SHP77 (cell line): ENCODE measurements around the gene DCUN1D2.

ENCODE experiments used
- DNase-seq, 2 experiments: peaks; one replicate each; lab custom pipeline; 2025; lab: John Stamatoyannopoulos, UW

Gene DCUN1D2

DNA sequence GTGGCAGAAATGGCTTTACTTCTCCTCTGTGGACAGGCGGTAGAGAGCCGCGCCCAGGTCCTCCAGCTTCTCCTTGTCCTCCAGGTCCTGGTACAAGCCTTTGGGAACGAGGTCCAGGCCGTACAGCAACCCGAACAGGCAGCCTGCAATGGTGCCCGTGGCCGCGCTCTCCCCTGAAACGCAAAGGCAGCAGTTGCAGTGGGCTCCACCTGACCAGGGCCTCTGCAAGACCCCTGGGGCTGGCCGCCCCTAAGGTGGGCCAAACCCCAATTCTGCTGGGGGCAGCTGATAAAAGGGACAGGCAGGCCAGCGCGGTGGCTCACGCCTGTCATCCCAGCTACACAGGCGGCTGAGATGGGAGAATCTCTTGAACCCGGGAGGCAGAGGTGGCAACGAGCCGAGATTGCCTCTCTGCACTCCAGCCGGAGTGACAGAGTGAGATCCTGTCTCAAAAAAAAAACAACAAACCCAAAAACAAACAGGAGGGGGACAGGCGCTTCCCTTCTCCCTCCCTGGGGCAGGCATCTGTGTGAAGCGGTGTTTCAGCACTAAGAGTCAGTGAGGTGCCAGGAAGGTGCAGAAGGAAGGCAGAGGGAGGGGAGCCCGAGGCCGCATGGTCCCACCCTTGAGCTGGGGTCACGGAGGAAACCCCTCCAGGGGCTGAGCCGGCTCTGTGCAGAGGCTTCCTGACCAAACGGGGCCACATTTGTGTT is 67.5 kb downstream of the DCUN1D2 start:
- DNase-seq: no peak

DNA sequence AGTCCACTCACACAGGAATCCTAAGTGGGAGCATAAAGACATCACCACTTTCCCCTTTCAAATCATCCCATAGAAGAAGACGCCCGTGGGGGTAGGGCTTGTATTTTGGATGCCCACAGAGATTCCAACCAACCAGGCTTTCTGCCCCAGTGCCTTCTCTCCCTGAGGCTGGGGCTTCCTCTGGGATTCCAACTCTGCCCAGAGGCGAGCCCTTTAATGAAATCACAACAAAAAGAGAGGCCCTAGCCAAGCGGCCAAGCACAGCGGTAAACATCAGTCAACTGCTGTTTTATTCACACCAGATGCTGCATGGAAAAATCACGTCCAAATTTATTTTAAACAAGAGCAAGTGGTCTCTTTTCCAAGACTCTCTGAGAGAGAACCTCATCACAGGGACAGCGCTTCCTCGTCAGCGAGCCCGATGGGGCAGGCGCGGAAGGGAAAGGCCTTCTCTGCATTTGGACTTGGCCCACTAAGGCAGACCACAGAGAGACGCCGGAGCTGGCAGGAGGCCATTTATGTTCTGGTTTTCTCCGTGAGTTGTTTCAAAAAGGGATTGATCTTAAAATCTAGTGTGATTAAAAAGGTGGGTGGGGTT is 68.7 kb downstream of the DCUN1D2 start:
- no peak for DNase-seq

DNA sequence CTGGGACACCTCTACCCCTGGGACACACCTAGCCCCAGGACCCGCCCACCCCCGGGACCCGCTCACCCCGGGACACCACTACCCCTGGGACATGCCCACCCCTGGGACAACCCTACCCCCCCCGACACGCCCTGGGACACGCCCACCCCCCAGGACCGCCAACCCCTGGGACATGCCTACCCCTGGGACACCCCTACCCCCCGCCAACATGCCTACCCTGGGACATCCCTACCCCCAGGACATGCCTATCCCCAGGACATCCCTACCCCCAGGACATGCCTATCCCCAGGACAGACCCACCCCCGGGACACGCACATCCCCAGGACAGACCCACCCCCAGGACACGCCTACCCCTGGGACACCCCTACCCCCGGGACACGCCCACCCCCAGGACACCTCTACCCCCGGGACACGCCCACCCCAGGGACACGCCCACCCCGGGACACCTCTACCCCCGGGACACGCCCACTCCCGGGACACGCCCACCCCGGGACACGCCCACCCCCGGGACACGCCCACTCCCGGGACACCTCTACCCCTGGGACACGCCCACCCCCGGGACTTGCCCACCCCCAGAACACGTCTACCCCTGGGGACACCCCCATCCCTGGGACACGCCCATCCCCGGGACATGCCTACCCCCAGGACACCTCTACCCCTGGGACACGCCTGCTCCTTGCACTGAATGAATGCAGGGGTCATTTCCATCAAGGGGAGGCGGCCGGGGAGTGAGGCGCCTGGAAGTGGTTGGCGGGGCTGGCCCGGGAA is 69.5 kb downstream of the DCUN1D2 start:
- DNase-seq: no peak

DNA sequence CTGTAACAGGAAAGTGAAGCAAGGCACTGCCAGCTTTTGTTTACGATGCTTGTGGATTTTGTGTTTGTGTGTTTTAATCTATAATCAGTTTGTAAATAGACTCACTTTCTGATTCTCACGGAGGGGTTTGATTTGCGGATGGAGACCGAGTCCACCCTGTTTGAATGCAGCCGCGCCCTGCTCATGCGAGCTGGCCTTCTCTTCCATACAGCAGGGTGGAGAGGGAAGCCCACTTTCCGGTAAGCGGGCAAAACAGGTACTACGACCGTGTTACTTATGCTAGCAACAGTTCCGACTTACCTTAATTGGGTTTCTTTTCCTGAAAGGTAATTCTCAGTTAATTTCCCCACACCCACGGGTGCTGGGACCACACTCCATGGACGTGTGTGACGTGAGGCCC is 70.3 kb downstream of the DCUN1D2 start:
- DNase-seq: no peak

DNA sequence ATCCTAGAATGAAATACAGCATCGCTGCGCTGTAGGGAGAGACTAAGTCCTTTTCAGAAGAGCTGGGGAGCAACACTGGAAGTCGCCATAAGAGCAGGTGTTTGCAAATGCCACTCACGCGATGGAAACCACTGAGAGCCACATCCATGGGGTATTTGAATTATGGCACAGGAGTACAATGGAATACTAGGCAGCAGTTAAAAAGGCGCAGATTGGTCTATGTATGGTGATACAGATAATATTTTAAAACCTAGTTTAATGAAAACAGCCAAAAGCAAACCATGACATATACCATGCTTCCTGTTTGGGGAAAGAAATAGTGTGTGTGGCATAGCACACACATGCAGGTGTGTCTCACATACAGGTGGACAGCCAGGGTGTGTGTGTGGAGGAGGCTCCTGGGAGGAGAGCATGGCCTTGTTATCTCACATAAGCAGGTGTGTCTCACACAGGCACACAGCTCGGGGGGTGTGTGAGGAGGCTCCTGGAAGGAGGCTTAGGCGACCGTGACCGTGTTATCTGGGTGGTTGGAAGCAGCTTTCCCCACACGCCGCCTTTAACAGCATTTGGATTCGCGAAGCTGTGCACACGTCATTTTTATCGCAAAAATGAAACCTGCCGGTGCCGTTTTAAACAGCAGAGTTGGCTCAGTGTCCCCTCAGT is 70.8 kb downstream of the DCUN1D2 start:
- DNase-seq: no peak

DNA sequence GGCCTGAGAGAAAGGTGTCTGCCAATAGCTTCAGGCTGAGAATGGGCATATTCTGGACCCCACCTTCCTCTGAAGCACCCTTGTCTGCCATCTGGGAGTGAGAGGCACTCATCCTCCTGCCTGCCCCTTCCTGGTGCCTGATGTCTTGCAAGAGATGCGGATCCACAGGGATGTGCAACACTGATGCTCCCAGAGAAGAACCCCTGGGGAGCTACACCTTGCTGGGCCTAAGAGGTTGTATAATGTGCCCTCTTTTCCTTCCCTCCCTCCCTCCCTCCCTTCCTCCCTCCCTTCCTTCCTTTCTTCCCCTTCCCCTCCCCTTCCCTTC is 71.8 kb downstream of the DCUN1D2 start:
- DNase-seq: no peak

DNA sequence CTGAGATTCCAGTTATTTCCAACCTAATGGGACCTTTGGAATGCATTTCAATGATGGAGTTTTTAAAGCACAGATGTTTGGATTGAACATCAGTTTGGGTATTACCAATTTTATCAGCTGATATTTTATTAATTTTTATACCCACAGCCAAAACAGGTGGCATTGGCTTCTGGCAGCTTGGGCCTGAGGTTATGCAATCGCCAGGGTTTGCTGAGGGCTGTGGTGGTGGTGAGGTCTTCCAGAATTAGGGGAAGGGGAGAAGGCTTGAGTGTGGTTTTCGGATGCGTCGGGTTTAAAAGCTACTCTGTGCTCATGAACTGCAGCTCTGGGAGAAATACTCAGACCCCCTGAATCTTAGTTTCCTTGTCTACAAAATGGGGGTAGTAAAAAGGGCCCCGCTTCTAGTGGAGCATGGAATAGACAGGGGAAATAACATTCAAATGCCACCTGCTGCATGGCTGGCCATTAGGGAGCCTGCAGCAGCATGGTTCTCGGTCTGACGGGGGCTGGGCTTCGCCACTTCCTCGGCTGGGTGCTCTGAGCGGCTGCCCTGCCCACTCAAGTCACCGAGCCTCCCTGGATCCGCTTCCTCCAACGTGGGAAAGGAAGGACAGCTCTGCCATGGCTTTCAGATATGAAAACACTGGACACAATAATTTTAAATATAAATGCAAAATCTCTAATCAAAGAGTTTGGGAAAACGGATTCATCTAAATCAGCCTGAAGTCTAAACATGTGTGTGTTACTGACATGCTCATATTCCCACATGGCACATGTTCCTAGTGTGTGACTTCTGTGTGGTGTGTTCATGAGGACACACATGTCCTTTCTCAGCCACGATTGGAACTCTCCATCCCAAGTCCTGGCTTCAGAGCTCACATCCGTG is 72.4 kb downstream of the DCUN1D2 start:
- DNase-seq: no peak

DNA sequence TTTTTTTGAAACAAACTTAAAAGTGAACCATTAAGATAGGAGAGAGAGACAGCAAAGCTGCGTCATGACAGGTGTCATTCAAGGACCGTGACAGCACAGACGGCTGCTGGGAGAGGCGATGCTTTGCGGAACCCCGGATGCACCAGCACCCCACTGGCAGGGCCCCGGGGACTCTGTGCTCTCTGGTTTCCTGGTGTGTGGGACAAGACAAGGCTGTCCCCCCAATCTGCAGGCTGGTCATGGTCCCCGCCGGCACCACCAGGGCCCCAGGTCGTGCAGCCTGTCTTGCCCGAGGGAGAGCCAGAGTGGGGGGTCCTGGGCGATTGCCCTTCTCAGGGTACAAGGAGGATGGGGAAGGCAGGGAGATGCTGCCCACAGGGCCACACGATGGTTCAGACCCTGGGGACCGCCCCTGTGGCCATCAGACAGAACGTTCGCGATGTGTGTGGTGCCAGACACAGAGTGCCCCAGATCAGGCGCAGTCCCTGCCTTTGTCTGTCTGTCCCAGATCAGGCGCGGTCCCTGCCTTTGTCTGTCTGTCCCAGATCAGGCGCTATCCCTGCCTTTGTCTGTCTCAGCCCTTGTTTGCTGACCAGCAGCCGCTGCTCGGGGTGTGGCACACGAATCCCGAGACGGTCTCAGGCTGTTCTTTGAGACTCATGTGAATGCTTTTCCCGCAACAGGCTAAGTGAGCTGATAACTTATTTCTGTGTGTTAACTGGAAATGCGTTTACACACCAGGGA is 73.3 kb downstream of the DCUN1D2 start:
- no peak for DNase-seq

DNA sequence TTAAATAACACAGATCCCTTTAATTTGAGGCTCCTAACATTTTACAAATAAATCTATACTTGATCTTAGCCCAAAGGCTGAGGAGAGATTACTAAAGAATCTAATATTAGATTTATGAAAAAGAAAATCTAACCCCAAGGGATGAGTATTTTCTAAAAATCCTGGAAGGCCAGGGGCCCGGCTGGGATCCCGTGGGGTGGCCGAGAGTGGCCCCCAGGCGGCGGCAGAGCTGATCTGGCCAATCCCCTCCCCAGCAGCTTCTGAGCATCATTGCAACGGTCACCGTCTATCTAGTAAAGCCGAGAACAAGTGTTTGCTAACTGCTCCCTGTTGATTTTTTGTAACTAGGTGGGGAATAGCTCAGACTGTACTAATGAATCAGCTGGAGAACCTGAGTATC is 74.7 kb downstream of the DCUN1D2 start:
- no peak for DNase-seq

DNA sequence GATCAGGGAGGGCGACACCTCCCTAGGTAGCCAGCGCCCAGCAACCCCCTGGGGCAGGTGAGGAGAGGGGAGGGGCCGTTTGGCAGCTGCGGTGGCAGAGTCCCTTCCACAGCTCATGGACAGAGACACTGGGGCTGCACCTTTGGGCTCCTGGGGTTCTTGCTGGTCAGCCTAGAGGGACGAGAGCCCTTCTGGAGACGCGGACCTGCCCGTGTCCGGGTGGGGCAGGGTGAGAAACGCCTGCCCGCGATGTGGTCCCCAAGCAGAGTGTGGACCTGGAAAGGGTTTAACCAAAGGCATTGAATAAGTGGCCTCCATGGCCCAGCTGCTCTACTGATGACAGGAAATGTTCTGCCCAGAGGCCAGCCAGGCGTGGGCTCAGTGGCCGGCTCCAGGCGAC is 75.5 kb downstream of the DCUN1D2 start:
- no peak for DNase-seq

DNA sequence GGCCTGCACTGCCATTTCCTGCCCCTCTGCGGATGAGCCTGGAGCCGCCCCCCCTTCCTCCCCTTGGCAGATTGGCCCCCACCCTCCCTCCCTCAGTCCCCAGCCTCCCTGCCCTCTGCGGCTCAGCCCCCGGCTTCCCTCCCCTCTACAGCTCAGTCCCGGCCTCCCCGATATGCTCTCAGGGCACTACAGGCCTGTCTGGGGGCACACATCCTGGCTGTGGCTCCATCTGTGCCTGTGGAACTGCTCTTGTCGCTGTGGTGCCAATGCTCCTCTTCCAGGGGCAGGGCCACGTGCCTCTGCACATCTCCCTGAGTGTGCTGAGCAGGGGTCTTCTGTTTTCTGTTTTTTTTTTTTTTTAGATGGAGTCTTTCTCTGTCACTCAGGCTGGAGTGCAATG is 76.2 kb downstream of the DCUN1D2 start:
- DNase-seq: no peak

DNA sequence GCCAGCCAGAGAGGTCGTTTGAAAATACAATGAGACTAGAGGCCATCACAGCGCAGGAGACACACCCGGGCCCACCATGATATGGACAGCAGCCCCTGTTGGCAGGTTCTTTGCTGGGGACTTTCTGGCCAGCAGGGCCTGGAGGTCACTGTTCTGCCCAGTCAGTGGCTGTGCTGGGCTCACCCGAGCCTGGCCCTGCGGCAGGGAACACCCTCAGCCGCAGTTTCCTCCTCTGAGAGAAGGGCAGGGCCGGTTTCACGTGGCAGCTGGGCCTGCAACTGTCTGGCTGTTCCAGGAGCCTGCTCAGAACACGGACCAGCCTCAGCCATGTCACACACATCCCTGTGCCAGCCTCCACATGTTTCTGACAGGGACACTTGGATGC is 76.6 kb downstream of the DCUN1D2 start:
- DNase-seq: no peak

DNA sequence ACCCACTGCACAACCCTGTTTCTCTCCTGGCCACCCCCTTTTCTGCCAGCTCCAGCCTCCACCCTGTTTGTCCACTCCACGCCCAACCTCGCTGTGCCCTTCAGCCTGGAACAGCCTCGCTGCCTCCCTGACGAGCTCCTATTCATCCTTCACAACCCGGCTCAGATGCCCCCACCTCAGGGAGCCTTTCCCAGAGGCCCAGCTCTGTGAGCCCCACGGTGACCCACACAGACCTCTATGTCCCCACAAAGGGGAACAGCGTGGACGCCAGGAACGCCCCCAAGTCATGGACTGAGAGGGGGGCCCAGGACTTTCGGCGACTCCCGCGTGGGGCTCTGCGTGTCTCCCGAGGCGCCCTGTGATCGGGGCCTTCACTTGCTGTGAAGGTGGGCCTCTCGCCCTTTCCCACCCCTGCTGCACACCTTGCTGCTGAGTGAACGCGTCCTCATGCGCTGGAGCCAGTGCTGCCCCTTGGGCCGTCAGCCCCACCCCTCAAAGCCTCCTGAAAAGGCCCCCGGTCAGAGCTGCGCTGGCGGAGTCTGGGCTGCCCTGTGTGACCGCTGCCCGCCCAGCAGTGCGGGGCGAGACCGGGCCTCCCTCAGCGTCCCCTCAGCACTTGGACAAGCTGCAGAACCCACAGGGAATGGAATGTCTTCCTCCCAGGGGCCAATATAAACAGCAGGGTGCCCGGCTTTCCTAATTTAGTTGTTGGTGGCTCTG is 77.2 kb downstream of the DCUN1D2 start:
- no peak for DNase-seq

DNA sequence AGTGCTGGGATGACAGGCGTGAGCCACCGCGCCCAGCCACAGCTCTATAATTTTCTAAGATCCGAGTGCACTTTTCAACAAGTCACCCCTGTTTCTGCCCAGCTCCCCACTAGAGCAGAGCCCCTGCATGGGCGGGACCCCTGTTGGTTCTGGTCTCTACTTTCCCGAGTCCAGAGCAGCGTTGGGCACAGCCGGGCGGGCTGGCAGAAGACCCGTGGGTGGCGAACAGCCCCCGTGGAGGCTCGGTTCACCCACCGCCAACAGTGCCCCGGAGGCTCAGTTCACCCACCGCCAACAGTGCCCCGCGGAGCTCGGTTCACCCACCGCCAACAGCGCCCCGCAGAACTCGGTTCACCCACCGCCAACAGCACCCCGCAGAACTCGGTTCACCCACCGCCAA is 78.1 kb downstream of the DCUN1D2 start:
- DNase-seq: no peak

DNA sequence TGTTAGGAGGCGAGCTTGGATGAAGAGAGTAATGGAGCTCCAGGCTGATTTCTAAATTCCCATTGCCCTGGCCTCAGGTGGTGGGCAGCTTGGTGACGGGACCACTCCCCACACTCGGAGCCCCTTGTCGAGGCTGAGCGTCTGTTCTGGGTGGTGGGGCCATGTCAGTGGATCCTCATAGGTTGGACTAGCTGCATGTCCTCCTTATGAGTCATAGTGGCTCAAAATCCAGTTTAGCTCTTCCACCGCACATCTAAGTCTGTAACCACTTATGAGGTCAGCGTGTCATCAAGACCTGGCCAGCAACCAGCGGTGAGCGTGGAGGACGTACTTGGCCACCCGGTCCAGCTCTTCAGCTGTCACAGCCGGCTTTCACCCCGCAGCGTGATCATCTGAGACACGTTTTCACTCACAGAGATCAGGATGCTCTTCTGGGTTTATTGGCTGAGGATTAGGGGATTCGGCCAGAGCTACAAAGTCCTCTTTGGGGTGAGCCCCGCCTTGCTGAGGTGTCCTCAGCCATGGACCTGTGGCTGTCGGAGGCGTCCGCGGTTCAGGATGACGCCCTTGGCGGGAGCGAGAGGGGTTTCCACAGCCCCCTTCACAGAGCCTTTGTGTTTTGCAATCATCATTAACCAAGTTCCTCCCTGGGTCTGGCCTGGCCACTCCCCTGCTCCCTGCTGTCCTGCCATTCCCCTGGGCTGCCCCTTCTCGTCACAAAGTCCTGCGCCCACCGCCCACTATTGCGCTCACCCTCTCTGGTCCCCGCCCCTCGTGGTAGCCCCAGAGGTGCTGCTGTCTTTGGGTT is 79.1 kb downstream of the DCUN1D2 start:
- no peak for DNase-seq

DNA sequence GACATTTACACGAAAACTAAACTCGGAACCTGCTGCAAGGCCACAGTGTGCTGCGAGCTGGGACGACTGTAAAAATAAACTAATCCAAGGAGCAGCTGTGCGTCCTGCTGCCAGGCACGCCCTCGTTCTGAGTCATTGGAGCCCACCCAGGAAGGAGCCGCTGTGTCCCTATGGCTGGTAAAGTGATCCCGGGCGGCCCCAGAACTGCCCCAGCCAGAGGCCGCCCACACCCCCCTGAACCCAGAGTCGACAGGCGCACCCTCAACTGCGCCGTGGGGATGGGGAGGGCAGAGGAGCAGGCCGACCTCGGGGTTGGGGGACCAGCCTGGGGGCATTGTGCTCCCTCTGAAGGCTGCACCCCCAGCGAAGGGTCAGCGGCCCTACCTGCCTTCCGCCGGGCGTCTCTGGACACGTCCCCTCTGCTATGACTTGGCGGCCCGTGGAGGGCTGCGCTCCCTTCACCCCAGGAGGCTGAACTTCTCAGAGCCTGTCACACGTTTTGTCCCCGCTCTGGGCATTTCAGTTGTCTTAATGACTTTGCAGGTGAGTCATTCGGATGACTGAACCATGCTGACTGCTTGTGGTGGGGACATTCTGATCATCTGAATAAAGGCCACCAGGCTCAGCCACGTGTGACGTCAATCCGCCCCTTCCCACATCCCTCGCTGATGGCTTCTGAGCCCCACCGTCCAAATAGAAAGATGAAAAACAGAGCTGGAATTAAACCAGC is 79.9 kb downstream of the DCUN1D2 start:
- DNase-seq: no peak

DNA sequence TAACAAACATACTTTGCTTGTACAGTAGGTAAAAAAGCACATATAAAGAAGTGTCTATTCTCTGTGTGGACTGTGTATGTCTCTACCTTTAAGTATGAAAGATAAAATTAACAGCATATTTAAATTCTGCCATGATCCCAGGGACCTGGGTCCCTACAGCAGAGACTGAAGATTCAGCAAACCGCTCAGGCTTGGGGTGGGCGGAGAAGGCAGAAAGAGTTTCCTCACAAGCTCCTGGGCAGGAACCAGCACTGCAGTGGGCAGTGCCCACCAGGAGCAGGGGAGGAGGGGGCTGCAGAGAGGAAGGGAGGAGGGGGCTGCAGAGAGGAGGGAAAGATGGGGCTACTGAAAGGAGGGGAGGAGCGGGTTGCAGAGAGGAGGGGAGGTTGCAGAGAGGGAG is 81.9 kb downstream of the DCUN1D2 start:
- DNase-seq: no peak

DNA sequence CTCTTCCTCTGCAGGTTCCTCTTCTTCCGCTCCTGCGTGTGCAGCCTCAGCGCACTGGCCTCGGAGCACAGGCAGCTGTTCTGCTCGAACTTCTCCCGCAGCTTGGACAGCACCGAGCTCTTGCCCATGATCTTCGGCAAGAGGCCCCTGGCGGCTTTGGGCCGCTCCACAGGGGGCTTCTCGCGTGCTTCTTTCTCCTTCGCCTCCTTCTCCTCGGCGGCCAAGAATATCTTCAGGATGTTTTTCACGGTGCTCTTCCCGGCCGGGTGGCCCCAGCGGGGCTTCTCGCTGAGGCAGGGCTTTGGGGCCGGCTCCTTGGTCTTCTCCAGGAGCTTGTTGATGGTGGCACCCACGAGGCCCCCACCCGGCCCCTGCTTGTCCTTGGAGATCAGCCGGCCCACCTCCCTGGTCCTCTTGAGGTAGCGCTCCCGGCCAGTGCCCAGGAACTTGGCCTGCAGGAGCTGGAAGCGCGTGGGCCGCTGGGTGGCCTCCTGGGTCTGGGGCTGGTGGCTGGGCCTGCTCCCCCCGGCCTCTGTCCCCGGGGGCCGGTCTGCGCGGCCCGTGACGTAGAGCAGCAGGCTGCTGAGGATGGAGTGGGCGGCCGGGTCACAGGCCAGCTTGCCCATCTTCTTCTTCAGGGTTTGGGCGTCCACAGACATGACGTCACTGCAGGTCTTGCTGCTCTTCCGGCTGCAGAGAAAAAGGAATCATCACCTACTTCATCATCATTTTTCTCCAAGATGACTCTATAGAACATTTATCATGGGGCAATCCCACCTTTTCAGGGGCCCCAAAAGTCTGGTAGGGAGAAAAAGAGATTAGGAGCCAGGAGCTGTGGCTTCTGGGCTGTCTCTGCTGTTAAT is 82.7 kb downstream of the DCUN1D2 start:
- DNase-seq: no peak
